Smooth muscle cell of the brain vasculature (primary cell): Measurements from ENCODE around the gene TNP2.

Experiments
- DNase-seq: peaks from one replicate; pipeline ENCODE4 v3.0.0-alpha.2; 2012; ENCODE audit warnings: low read depth, low spot score

The TNP2 gene

GRCh38 chr16:11240636-11241473 is 28.3 kb downstream of the TNP2 start:
- DNase-seq = no peak

DNA sequence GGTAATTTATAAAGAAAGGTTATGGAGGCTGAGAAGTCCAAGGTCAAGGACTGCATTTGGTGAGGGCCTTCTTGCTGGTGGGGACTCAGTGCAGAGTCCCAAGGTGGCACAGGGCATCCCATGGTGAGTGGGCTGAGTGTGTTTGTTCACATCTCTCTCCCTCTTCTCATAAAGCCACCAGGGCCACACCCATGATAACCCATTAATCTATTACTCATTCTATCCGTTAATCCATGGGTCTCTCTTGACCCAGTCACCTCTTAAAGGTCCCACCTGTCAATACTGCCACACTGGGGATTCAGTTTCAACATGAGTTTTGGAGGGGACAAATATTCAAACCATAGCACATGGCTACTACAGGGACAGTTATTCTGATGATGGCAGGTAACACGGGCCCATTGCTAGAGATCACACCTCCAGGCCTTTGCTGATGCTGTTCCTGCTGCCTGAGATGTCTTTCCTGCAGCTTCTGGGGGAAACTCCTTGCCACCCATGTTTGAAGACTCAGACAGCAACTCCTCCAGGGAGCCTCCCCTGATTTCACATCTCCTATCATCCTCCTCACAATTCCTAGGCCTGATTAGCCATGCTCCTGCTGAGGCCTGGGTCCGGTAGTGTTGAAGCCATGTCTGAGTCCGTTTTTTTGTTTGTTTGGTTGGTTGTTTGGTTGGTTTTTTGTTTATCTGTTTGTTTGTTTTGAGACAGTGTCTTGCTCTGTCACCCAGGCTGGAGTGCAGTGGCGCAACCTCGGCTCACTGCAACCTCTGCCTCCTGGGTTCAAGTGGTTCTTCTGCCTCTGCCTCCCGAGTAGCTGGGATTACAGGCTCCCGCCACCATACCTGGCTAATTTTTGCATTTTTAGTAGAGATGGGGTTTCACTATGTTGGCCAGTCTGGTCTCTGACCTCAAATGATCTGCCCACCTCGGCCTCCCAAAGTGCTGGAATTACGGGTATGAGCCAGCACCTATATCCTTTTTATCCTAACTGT is 29.2 kb downstream of the TNP2 start:
- no peak for DNase-seq

DNA sequence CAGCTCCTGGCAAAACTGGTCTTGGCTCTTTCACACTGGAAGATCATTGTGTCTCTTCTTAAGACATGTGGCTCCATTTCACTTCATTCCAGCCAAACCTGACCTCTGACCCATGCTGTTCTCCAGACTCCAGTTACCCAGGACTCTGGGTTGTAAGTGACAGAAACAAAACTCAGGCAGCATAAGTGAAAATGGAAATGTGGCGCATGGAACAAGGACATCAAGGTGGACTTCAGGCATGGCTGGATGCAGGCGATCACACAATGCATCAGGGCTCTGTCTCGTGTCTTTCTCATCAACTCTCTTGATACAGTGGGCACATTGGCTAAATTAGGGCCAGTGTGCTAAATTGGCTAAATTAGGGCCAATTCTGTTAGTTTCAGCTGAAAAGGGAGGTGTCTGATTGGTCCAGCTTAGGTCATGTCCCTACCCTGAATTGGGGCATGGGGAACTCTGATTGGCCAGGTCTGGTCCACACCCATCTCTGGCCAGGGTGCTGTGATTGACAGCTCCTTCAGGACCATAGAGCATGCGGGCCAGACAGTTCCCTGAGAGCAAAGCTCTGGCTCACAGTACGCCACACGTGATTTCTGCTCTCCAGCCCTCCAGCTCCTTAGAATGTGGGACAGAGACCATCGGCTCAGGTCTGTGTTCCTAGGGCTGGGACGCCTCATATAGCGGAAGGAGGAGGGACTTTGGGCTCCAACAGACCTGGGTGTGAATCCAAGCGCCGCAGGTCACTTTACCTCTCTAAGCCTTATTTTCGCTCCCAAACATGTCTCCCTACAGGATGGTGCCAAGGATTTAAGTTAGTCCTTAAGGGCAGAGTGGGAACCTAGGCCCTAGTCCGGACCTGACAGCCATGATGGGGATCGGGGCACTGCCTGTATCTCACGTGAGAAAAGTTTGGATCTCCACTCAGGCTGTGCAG is 30.6 kb downstream of the TNP2 start:
- DNase-seq = no peak

GRCh38 chr16:11236461-11237254 is 32.5 kb downstream of the TNP2 start:
- DNase-seq = no peak

DNA sequence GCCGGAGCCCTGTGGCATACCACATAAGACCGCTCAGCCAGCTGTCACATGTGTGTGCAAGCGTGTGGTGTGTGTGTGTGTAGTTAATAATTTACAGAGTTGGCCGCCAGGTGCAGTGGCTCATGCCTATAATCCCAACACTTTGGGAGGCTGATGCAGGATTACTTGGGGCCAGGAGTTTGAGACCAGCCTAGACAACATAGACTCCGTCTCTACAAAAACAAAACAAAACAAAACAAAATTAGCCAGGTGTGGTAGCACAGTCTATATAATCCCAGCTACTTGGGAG is 33.5 kb downstream of the TNP2 start:
- DNase-seq = no peak

- no peak for DNase-seq
Measured at GRCh38 chr16:11234884-11235702, 34.0 kb downstream of the TNP2 start.

DNA sequence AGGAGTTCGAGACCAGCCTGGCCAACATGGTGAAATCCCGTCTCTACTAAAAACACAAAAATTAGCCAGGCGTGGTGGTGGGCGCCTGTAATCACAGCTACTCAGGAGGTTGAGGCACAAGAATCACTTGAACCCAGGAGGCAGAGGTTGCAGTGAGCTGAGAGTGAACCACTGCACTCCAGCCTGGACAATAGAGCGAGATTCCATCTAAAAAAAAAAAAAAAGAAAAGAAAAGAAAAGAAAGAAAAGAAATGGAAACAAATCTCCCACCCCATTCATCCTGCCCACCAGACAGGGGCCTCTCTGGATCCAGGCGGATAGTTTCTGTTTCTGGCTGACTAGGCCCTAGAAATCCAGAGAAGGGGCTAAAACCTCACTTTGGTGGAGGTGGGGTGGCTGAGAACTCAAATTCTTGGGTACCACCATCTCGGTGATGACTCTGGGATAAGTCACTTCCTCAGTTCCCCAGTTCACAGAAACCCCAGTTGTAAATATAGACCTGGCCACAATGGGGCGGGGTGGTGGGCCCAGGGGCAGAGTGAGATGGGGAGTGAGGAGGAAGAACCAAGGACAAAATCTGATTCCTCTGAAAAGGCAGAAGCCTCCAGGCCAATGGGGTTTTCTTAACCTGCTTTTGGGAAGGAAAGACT is 35.3 kb downstream of the TNP2 start:
- DNase-seq = no peak

DNA sequence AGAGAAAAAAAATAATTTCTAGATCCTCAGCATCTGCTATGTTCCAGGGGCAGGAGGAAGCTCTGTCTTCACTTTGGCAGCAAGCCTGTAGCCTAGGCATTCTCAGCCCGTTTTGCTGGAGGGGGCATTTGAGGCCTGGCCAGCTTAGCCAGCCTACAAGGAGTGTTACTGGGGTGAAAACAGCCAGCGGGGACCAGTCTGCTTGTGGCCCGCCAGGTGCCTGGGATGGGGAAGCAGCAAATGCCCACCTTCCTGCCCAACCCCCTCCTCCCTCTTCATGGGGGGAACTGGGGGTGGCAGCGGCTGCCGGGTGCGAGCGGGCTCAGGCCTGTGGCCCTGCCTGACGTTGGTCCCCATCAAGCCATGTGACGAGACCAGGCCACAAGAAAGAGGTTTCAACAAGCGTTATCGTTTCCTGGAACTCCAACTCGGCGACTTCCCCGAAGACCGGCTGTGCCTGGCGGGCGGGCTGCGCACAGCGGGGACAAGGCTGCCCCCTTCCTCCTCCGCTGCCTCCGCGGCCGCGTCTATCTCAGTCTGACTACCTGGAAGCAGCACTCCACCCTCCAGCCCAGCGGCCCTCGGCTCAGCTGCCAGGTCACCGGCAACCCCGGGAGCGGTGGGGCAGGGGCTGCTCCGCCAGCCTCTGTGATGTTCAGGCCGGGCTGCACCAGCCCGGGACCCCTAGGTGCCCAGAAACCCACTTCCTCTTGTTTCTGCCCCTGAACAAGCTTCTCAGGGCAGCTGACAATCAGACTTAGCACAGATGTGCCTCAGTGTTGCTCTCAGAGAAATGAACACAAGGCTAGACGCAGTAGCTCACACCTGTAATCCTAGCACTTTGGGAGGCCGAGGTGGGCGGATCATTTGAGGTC is 36.0 kb downstream of the TNP2 start:
- no peak for DNase-seq

DNA sequence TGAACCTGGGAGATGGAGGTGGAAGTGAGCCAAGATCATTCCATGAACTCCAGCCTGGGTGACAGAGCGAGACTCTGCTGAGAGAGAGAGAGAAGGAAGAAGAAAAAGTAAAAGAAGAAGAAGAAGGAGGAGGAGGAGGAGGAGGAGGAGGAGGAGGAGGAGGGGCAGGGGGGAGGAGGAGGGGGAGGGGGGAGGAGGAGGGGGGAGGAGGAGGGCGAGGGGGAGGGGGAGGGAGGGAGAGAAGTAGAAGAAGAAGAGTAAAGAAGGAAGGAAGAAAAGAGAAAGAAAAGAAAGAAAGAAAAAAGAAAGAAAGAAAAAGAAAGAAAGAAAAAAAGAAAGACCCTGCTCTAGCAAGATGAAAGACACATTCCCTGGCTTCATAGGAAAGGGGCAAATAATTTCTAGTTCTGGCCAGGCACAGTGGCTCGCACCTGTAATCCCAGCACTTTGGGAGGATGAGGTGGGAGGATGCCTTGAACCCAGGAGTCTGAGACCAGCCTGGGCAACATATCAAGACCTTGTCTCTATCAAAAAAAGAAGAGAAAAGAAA is 36.7 kb downstream of the TNP2 start:
- no peak for DNase-seq

DNA sequence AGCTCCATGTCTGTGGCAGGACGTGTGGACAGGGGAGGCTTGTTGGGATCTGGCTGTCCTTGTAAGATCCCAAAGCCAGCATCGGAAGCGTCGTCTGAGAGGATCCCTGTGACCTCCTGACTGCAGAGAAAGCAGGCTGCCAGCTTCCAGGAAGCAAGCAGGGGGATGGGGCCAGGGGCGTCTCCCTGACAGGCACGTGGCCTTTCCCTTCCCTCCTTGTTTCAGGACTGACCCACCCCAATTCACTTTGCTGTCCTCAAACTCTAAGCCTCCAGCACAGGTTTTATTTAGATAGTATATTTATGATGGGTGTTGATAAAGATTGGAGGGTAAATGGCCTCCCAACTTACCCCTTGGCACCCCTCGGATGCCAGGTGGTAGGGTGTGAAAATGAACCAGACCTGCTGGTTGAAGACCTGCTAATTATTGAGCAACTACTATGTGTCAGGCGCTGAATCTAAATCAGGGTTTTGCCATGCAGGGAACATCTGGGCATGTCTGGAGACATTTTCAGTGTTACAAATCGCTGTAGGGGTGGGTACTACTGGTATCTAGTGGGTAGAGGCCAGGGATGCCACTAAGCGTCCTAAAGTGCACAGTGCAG is 37.7 kb downstream of the TNP2 start:
- DNase-seq = no peak

DNA sequence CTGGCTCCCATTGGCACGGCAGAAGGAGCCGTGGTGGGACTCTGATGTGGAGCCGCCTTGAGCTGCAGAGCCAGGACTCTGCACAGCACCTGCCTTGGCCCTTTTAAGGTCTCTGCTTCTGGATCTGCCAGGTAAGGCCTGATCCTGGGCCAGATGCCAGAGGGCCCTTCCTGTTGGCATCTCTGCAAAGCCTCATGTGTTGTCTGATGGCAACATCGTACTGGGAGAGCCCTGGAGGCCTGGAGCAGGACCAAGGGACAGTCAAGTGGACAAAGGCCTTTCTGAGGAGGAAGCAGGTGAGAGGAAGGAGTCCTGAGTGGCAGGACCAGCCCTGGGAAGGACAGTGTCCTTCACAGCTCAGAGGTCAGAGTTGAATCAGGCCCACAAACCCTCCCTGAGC is 39.2 kb downstream of the TNP2 start:
- DNase-seq = no peak

DNA sequence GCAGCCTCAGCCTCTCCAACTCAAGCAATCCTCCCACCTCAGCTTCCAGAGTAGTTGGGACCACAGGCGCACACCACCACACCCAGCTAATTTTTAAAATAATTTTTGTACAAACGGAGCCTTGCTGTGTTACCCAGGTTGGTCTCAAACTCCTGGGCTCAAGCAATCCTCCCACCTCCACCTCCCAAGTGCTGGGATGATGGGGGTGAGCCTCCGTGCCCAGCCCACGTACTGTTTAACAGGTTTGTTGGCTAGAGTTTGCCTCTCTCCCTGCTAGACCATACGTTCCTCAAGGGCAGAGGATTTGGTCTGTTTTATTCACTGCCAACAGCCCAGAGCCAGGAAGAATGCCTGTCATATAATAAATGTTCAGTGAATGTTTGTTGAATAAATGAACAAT is 39.7 kb downstream of the TNP2 start:
- DNase-seq = no peak

- no peak for DNase-seq
Measured at GRCh38 chr16:11225677-11226549, 43.2 kb downstream of the TNP2 start.

GRCh38 chr16:11224894-11225676 is 44.0 kb downstream of the TNP2 start:
- DNase-seq = no peak

GRCh38 chr16:11224096-11224893 is 44.8 kb downstream of the TNP2 start:
- DNase-seq = no peak
